ENCODE results near the gene HNRNPR.

HNRNPR gene

DNA sequence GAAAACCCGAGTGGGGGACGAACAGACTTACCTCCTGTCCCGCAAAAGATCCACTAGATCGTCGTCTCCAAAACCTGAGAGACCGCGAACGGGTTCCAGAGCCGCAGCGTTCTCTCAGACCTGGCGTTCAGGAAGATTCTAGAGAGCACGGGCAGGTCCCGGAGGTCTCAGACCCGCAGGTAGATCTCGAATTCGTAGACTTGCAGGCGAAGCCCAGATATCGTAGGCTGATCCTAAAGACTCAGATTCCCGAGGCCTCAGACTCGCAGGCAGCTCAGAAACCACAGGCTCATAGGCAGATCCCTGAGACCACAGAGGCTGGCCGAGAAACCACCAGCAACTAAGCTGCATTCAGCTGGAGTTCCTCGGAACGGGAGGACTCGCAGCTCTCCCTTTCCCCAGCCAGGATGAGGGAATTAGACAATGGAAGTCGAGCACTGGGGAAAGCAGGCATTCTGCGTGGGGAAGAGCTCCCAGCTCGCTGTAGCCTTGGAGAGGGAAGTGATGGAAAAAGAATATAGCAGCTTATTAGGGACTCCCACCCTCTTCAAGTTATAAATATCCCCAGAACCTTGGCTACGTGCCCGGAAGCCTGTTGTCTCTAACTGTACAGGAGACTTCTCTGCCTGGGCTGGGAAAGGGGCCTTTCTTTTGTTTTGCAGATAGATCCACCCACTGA lies 25.4 kb upstream of the HNRNPR start, which contains the start of gene ZNF436:
Gene ZNF436, minus strand, starts transcription at position 502 of the 679 bp plus-strand sequence. CDS start 1,831 bp downstream, outside the sequence.
- DNase-seq (ENCODE audit: insufficient read length, low spot score) (no peak), FAIRE-seq (peak; percentile 52)
- TF ChIP-seq TAF1 (IDR thresholded peaks at IDR 0.05; ENCODE audit: low read depth, low read length) (no peak), PAX5 (IDR thresholded peaks at IDR 0.05; ENCODE audit: insufficient read depth, low read length, severe bottlenecking) (no peak), POLR2A (IDR thresholded peaks at IDR 0.05; ENCODE audit: low read depth, low read length) (no peak), POLR2AphosphoS5 (IDR thresholded peaks at IDR 0.05; ENCODE audit: low read depth, low read length) (no peak), POU2F2 (IDR thresholded peaks at IDR 0.05; ENCODE audit: low read depth, low read length) (no peak), SPI1 (IDR thresholded peaks at IDR 0.05; ENCODE audit: low read depth, low read length) (no peak)

GRCh38 chr1:23368562-23369334 lies 24.7 kb upstream of the HNRNPR start:
- DNase-seq (ENCODE audit: insufficient read length, low spot score) (peak; percentile 82), FAIRE-seq (no peak)
- TF ChIP-seq POLR2AphosphoS5 (IDR thresholded peaks at IDR 0.05; ENCODE audit: low read depth, low read length) (no peak), TAF1 (IDR thresholded peaks at IDR 0.05; ENCODE audit: low read depth, low read length) (no peak), POU2F2 (IDR thresholded peaks at IDR 0.05; ENCODE audit: low read depth, low read length) (no peak), PAX5 (IDR thresholded peaks at IDR 0.05; ENCODE audit: insufficient read depth, low read length, severe bottlenecking) (no peak), SPI1 (IDR thresholded peaks at IDR 0.05; ENCODE audit: low read depth, low read length) (no peak), POLR2A (IDR thresholded peaks at IDR 0.05; ENCODE audit: low read depth, low read length) (no peak)

DNA sequence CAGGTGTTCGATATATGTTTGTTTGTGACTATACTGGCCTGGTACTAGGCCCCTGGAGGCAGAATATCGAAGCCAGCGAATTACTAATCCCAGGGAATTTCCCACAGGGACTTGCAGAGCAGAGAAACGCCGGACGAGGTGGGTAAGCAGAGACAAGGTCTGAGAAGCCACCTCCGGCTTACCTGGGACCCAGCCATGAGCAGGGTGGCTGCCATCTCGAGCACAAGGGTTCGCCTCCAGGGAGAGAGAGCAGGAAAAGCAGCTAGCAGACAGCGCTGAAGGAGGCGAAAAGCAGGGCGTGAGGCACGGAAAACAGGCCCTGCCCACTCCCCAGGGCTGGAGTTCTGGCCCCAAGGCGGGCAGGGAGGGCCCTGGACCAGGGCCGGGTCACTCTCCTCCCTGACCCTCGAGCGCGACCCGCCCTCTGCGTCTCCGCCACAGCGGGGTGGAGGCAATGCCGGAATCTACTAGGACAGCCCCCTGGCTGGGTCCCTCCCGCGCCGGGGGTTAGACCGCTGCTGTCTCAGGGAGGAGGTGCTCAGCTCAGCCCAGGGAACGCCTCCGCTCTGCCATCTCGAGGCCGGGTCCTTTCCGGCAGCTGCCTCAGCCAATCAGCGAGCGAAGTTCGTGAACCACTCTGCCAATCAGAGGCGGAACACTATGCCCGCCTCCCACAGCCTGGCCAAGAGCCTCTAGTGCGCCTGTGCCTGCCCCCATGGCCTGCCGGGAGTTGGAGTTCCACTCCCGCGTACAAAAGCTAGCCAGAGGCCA lies 23.9 kb upstream of the HNRNPR start:
- peak; percentile 97 for FAIRE-seq
- TF ChIP-seq POU2F2 (IDR thresholded peaks at IDR 0.05; ENCODE audit: low read depth, low read length) = 0 out of 2 replicates have a peak, but pooled peaks have one; percentile 9
- no peak for TF ChIP-seq SPI1 (IDR thresholded peaks at IDR 0.05; ENCODE audit: low read depth, low read length)
- no peak for TF ChIP-seq PAX5 (IDR thresholded peaks at IDR 0.05; ENCODE audit: insufficient read depth, low read length, severe bottlenecking)
- TF ChIP-seq POLR2AphosphoS5 (IDR thresholded peaks at IDR 0.05; ENCODE audit: low read depth, low read length) = peak; percentile 58; the same call in 1 of the 2 replicates
- peak; percentile 46; the same call in 1 of the 2 replicates for TF ChIP-seq POLR2A (IDR thresholded peaks at IDR 0.05; ENCODE audit: low read depth, low read length)
- no peak for TF ChIP-seq TAF1 (IDR thresholded peaks at IDR 0.05; ENCODE audit: low read depth, low read length)
- DNase-seq (ENCODE audit: insufficient read length, low spot score) = peak; percentile 98

DNA sequence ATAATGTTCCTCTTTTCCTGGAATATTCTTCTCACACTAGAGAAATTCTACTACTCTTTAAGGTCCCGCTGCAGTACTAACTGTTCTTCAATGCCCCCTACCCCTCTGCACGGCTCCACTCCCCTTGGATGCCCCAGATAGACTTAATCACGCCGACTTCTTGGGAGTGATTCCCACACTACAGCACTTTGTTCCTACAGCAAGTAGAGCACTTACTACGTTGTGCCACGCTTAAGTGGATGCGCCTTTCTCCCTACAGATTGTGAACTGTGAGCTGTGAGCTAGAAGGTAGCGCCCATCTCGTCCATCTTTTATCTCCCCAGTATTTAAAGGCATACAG lies 23.3 kb upstream of the HNRNPR start:
- DNase-seq (ENCODE audit: insufficient read length, low spot score) (no peak), FAIRE-seq (peak; percentile 47)
- TF ChIP-seq SPI1 (IDR thresholded peaks at IDR 0.05; ENCODE audit: low read depth, low read length) (no peak), TAF1 (IDR thresholded peaks at IDR 0.05; ENCODE audit: low read depth, low read length) (no peak), POU2F2 (IDR thresholded peaks at IDR 0.05; ENCODE audit: low read depth, low read length) (no peak), POLR2A (IDR thresholded peaks at IDR 0.05; ENCODE audit: low read depth, low read length) (no peak), POLR2AphosphoS5 (IDR thresholded peaks at IDR 0.05; ENCODE audit: low read depth, low read length) (no peak), PAX5 (IDR thresholded peaks at IDR 0.05; ENCODE audit: insufficient read depth, low read length, severe bottlenecking) (no peak)

DNA sequence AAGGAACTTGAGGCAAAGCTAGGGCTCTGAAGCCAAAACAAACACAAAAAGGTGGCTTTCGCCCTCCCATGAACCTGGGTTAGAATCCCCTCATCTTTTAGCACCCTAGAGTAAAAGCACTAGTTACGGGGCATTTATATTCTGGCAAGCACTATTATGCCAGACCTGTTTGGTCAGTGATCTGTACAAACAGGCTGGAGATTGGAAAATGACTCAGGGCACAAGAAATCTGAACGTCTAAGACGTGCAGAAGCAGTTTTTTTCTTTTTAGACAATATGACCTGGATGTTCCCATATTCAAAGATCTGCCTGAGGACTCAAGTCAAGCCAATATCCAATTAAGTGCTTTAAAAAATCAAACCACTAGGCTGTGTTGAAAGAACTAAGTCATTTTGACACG lies 22.5 kb upstream of the HNRNPR start:
- DNase-seq (ENCODE audit: insufficient read length, low spot score) (no peak), FAIRE-seq (no peak)
- no peak for TF ChIP-seq SPI1 (IDR thresholded peaks at IDR 0.05; ENCODE audit: low read depth, low read length)
- no peak for TF ChIP-seq POLR2AphosphoS5 (IDR thresholded peaks at IDR 0.05; ENCODE audit: low read depth, low read length)
- no peak for TF ChIP-seq TAF1 (IDR thresholded peaks at IDR 0.05; ENCODE audit: low read depth, low read length)
- TF ChIP-seq POLR2A (IDR thresholded peaks at IDR 0.05; ENCODE audit: low read depth, low read length) = no peak
- TF ChIP-seq POU2F2 (IDR thresholded peaks at IDR 0.05; ENCODE audit: low read depth, low read length) = no peak
- TF ChIP-seq PAX5 (IDR thresholded peaks at IDR 0.05; ENCODE audit: insufficient read depth, low read length, severe bottlenecking) = no peak

DNA sequence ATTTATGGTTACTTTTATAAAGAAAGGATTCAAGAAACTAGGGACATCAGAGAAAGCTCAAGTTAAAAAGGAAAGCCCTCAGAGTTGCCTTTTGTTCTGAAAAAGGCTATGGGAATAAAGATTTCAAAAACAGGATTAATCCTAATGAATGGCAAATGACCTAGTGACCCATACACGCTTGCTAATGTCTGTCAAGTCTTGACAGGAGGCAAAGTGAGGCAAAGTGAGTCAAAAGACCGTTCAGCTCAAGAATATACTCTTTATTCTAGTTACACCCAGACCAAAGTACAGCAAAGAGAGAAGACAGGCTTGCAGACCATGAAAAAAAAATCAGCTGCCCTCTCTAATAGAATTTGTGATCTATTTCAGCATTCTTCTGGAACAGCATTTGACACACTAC lies 22.1 kb upstream of the HNRNPR start:
- no peak for TF ChIP-seq POU2F2 (IDR thresholded peaks at IDR 0.05; ENCODE audit: low read depth, low read length)
- TF ChIP-seq POLR2A (IDR thresholded peaks at IDR 0.05; ENCODE audit: low read depth, low read length) = no peak
- no peak for TF ChIP-seq SPI1 (IDR thresholded peaks at IDR 0.05; ENCODE audit: low read depth, low read length)
- TF ChIP-seq PAX5 (IDR thresholded peaks at IDR 0.05; ENCODE audit: insufficient read depth, low read length, severe bottlenecking) = no peak
- no peak for TF ChIP-seq POLR2AphosphoS5 (IDR thresholded peaks at IDR 0.05; ENCODE audit: low read depth, low read length)
- no peak for TF ChIP-seq TAF1 (IDR thresholded peaks at IDR 0.05; ENCODE audit: low read depth, low read length)
- no peak for FAIRE-seq
- no peak for DNase-seq (ENCODE audit: insufficient read length, low spot score)

- DNase-seq (ENCODE audit: insufficient read length, low spot score) = no peak
- no peak for FAIRE-seq
- TF ChIP-seq POU2F2 (IDR thresholded peaks at IDR 0.05; ENCODE audit: low read depth, low read length) (no peak), PAX5 (IDR thresholded peaks at IDR 0.05; ENCODE audit: insufficient read depth, low read length, severe bottlenecking) (no peak), POLR2AphosphoS5 (IDR thresholded peaks at IDR 0.05; ENCODE audit: low read depth, low read length) (no peak), SPI1 (IDR thresholded peaks at IDR 0.05; ENCODE audit: low read depth, low read length) (no peak), POLR2A (IDR thresholded peaks at IDR 0.05; ENCODE audit: low read depth, low read length) (no peak), TAF1 (IDR thresholded peaks at IDR 0.05; ENCODE audit: low read depth, low read length) (no peak)
Observed at GRCh38 chr1:23362218-23362713, 18.2 kb upstream of the HNRNPR start.

DNA sequence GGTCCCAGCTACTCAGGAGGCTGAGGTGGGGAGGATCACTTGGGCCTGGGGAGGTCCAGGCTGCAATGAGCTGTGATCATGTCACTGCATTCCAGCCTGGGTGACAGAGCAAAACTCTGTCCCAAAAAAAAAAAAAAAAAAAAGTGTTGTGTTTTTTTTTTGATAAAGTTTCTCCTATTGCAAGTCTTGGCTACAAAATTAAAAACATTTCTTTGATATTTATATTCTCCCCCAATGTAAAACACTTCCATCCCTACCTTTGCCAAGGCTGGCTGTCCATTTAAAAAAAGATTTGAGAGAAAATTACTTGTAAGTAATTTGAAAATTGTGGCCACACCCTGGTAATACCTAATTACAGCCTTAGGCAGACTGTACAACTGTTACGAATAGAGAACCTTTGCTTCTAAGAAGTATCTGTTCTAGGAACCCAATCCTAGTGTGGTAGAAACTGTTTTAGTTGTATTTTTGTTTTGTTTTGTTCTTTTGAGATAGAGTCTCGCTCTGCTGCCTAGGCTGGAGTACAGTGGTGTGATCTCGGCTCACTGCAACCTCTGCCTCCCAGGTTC lies 14.3 kb upstream of the HNRNPR start:
- no peak for FAIRE-seq

More for the DNA sequence above, 14.3 kb upstream of the HNRNPR start:
- DNase-seq (ENCODE audit: insufficient read length, low spot score) = no peak
- TF ChIP-seq SPI1 (IDR thresholded peaks at IDR 0.05; ENCODE audit: low read depth, low read length) = no peak
- no peak for TF ChIP-seq POLR2AphosphoS5 (IDR thresholded peaks at IDR 0.05; ENCODE audit: low read depth, low read length)
- TF ChIP-seq TAF1 (IDR thresholded peaks at IDR 0.05; ENCODE audit: low read depth, low read length) = no peak
- TF ChIP-seq PAX5 (IDR thresholded peaks at IDR 0.05; ENCODE audit: insufficient read depth, low read length, severe bottlenecking) = no peak
- no peak for TF ChIP-seq POU2F2 (IDR thresholded peaks at IDR 0.05; ENCODE audit: low read depth, low read length)
- no peak for TF ChIP-seq POLR2A (IDR thresholded peaks at IDR 0.05; ENCODE audit: low read depth, low read length)

All from GM12891 (cell line).